Kidney (tissue), 14 donors: ENCODE measurements around the gene NCOA3. TPM values are rescaled to one million over a fixed set of nuclear protein-coding genes. Genes with fewer than 3 reads are reported as not detected.

Source experiments
- DNase-seq, 5 donors: peaks; one replicate each; pipeline ENCODE4 v3.0.0-alpha.2; 2013 to 2020
- FAIRE-seq: peaks from 2 replicates; lab custom pipeline; 2012; peaks lifted over from hg19 to GRCh38; lab: Jason Lieb, UNC
- H3K27ac ChIP-seq, 2 donors: one replicate each; pipeline ENCODE4 v1.7.0; 2013; ENCODE audit warnings: low read depth in 2 of 2, low read length in 2 of 2, inconsistent platforms in 1 of 2
- H3K27me3 ChIP-seq: one replicate; pipeline ENCODE4 v1.7.1; 2013; ENCODE audit warnings: low read length, inconsistent platforms; ENCODE audit not compliant: control insufficient read depth, insufficient read depth
- H3K36me3 ChIP-seq, 3 donors: one replicate each; pipeline versions ENCODE4 v1.7.0 to v1.7.1; 2013; ENCODE audit warnings: low read length in 3 of 3, control low read depth in 1 of 3, inconsistent platforms in 1 of 3; ENCODE audit not compliant: insufficient read depth in 3 of 3, control insufficient read depth in 2 of 3
- H3K4me1 ChIP-seq, 3 donors: one replicate each; pipeline versions ENCODE4 v1.7.0 to v1.7.1; 2013; ENCODE audit warnings: low read length in 3 of 3, inconsistent platforms in 1 of 3, low read depth in 1 of 3; ENCODE audit not compliant: control insufficient read depth in 2 of 3, insufficient read depth in 2 of 3
- H3K4me3 ChIP-seq, 3 donors: one replicate each; pipeline versions ENCODE4 v1.7.0 to v1.8.1; 2013; ENCODE audit warnings: low read length in 3 of 3, control low read depth in 1 of 3, inconsistent platforms in 1 of 3
- H3K9ac ChIP-seq, 3 donors: one replicate each; pipeline versions ENCODE4 v1.7.0 to v1.7.1; 2013; ENCODE audit warnings: low read length in 3 of 3, control low read depth in 1 of 3, inconsistent platforms in 1 of 3
- H3K9me3 ChIP-seq, 3 donors: one replicate each; pipeline versions ENCODE4 v1.7.0 to v1.7.1; 2013; ENCODE audit warnings: low read length in 3 of 3, control low read depth in 1 of 3, inconsistent platforms in 1 of 3; ENCODE audit not compliant: control insufficient read depth in 2 of 3, insufficient read depth in 1 of 3
- CTCF ChIP-seq: IDR thresholded peaks from 3 replicates; pipeline ENCODE4 v1.5.1; 2012; ENCODE audit warnings: mild to moderate bottlenecking, moderate library complexity, borderline replicate concordance; ENCODE audit not compliant: insufficient read depth; ENCODE audit errors: extremely low read depth
- intact Hi-C: fragments of 100-400 bp; cut with DNase I; formaldehyde crosslinking; loops from one replicate; pipeline ENCODE4 v1.11.1; 2022
- polyA plus RNA-seq: library from polyadenylated mRNA; stranded (reverse); fragments of 350-450 nt; fragmentation: Illumina TruSeq; extraction: RNeasy Lipid Tissue Mini Kit (QIAGEN cat#74804); gene quantifications from one replicate; pipeline ENCODE4 v1.2.3, GENCODE V29; 2014; ENCODE audit warnings: low read depth, low replicate concordance; ENCODE audit not compliant: insufficient read depth
- total RNA-seq: library from RNA; stranded (reverse); fragmentation: NEBNext Ultra II Directional; extraction: Animal tissue kit (Norgen Biotek cat#: 25700); gene quantifications from one replicate; pipeline ENCODE4 v1.2.1, GENCODE V29; 2021
- donor health status: control.
- donor health status: control.
- donor health status: control.
- donor health status: control.
- donor health status: control.
- donor health status: DM: yes; HTN: yes; CAD: no.
- donor health status: Normal renal cell carcinoma (clear cell type).

NCOA3 gene
- total and polyA plus RNA-seq, 2 donors from 2014 or later: 4.9 to 38.8 TPM

- Histone ChIP-seq H3K9ac (no peak overlapping the region), H3K4me1 (peaks cover 25 to 29% (median 28%) of the 10 kb centered on the region in 3 donors), H3K36me3 (no peaks in the 10 kb centered on the region), H3K9me3 (no peaks in the 10 kb centered on the region), H3K27me3 (no peaks in the 10 kb centered on the region), H3K4me3 (peak overlapping the region in 1 of 3 donors; percentile 0), H3K27ac (no peak overlapping the region)
- intact Hi-C loops: no loop called here
- FAIRE-seq (no peak), DNase-seq (no peak)
- no peak for TF ChIP-seq CTCF
These were observed 70.5 kb downstream of the NCOA3 start for GRCh38 chr20:47572105-47572729.

- H3K9me3 ChIP-seq: no peaks in the 10 kb centered on the region
- intact Hi-C loops: no loop called here
- H3K9ac ChIP-seq: no peak overlapping the region
- H3K4me1 ChIP-seq: peaks cover 24 to 28% (median 28%) of the 10 kb centered on the region in 3 donors
- no peaks in the 10 kb centered on the region for H3K27me3 ChIP-seq
- peak in 1 of 5 donors; percentile 40 for DNase-seq
- FAIRE-seq: no peak
- no peak for TF ChIP-seq CTCF
- H3K27ac ChIP-seq: no peak overlapping the region
- no peak overlapping the region for H3K4me3 ChIP-seq
- no peaks in the 10 kb centered on the region for H3K36me3 ChIP-seq
These were observed 71.9 kb downstream of the NCOA3 start for GRCh38 chr20:47573559-47573958.

- peak in 2 of 5 donors; percentile 58 to 74 for DNase-seq
- Histone ChIP-seq H3K4me3 (no peak overlapping the region), H3K27me3 (no peaks in the 10 kb centered on the region), H3K36me3 (no peaks in the 10 kb centered on the region), H3K9me3 (no peaks in the 10 kb centered on the region), H3K4me1 (peaks cover 32 to 41% (median 33%) of the 10 kb centered on the region in 3 donors), H3K27ac (no peak overlapping the region), H3K9ac (no peak overlapping the region)
- intact Hi-C loops: no loop called here
- TF ChIP-seq CTCF: no peak
- FAIRE-seq: no peak
These were observed 73.1 kb downstream of the NCOA3 start for GRCh38 chr20:47574616-47575364.
